SU-DHL-6 (cell line): Measurements from ENCODE around the gene CLEC16A.

Source experiments
- H2AFZ ChIP-seq: fragments of 200-600 bp; sonication (generic); 2 replicates; pipeline ENCODE4 v1.6.1; 2014; ENCODE audit warnings: low read depth, mild to moderate bottlenecking, moderate library complexity, mixed read lengths, antibody characterized with exemption, low read length; ENCODE audit not compliant: severe bottlenecking
- H3F3A ChIP-seq: fragments of 200-600 bp; shearing (Covaris generic); 2 replicates; pipeline ENCODE4 v1.6.0; 2016; ENCODE audit warnings: antibody characterized with exemption, mild to moderate bottlenecking; ENCODE audit not compliant: insufficient read depth
- H3K27ac ChIP-seq: fragments of 200-600 bp; sonication (generic); 2 replicates; pipeline ENCODE4 v1.5.1; 2016; ENCODE audit warnings: low read depth, mild to moderate bottlenecking, low read length, moderate library complexity, mixed read lengths
- H3K27me3 ChIP-seq: fragments of 200-600 bp; sonication (generic), shearing (Covaris generic); 2 replicates; pipeline ENCODE4 v1.6.0; 2014; ENCODE audit warnings: mild to moderate bottlenecking, low read length
- H3K36me3 ChIP-seq: fragments of 200-600 bp; sonication (generic); 2 replicates; pipeline ENCODE4 v1.6.1; 2014; ENCODE audit warnings: mild to moderate bottlenecking, low read length, mixed read lengths
- H3K4me2 ChIP-seq: fragments of 300-600, 200-600 bp; shearing (Covaris generic), sonication (generic); 2 replicates; pipeline ENCODE4 v1.6.0; 2014; ENCODE audit warnings: low read length, low read depth, mild to moderate bottlenecking; ENCODE audit not compliant: poor library complexity, severe bottlenecking
- H3K4me3 ChIP-seq: fragments of 200-600 bp; sonication (generic); 2 replicates; pipeline ENCODE4 v1.5.1; 2014; ENCODE audit warnings: antibody characterized with exemption, low read length, mild to moderate bottlenecking, mixed read lengths; ENCODE audit not compliant: insufficient read depth, poor library complexity, severe bottlenecking
- H3K79me2 ChIP-seq: fragments of 200-600 bp; sonication (generic); 2 replicates; pipeline ENCODE4 v1.6.1; 2014; ENCODE audit warnings: mild to moderate bottlenecking, low read length, moderate library complexity; ENCODE audit not compliant: insufficient read depth
- H3K9ac ChIP-seq: fragments of 200-600 bp; sonication (generic); 2 replicates; pipeline ENCODE4 v1.7.0; 2014; ENCODE audit warnings: mild to moderate bottlenecking, low read length
- H3K9me2 ChIP-seq: fragments of 200-600 bp; sonication (generic); replicated peaks from 2 replicates; pipeline ENCODE4 v1.6.1; 2014; ENCODE audit warnings: low read length; ENCODE audit not compliant: insufficient read depth
- H3K9me3 ChIP-seq: fragments of 200-600 bp; sonication (generic); 2 replicates; pipeline ENCODE4 v1.6.1; 2014; ENCODE audit warnings: low read length, mixed read lengths; ENCODE audit not compliant: insufficient read depth
- H4K20me1 ChIP-seq: fragments of 200-600 bp; sonication (generic); 2 replicates; pipeline ENCODE4 v1.6.1; 2014; ENCODE audit warnings: low read depth, mild to moderate bottlenecking, antibody characterized with exemption, low read length, moderate library complexity, mixed read lengths
- CTCF ChIP-seq: fragments of 200-600 bp; sonication (generic); IDR thresholded peaks from one replicate; pipeline ENCODE4 v1.5.1; 2017; ENCODE audit warnings: antibody characterized with exemption, mild to moderate bottlenecking, low read length, moderate library complexity; ENCODE audit not compliant: insufficient read depth, poor library complexity, severe bottlenecking
- EZH2phosphoT487 ChIP-seq: fragments of 200-600 bp; sonication (generic), shearing (Covaris generic); conservative IDR thresholded peaks from 2 replicates; pipeline ENCODE4 v1.6.1; 2018; ENCODE audit warnings: mild to moderate bottlenecking, antibody characterized with exemption, low read length, moderate library complexity, mixed read lengths

Gene CLEC16A

GRCh38 chr16:10999300-10999699 lies 54.9 kb downstream of the CLEC16A start:
- H3K79me2 ChIP-seq: no peaks in the 10 kb centered on the region
- no peak overlapping the region for H3K27ac ChIP-seq
- H4K20me1 ChIP-seq: no peaks in the 10 kb centered on the region
- no peak overlapping the region for H2AFZ ChIP-seq
- H3K9me3 ChIP-seq: no peaks in the 10 kb centered on the region
- no peak overlapping the region for H3K4me3 ChIP-seq
- H3K36me3 ChIP-seq: no peaks in the 10 kb centered on the region
- H3K27me3 ChIP-seq: no peaks in the 10 kb centered on the region
- H3K4me2 ChIP-seq: no peak overlapping the region
- TF ChIP-seq EZH2phosphoT487 (no peak), CTCF (no peak)
- no peaks in the 10 kb centered on the region for H3K9me2 ChIP-seq
- H3K9ac ChIP-seq: no peak overlapping the region
- no peaks in the 10 kb centered on the region for H3F3A ChIP-seq

GRCh38 chr16:11001611-11002010 lies 57.2 kb downstream of the CLEC16A start:
- TF ChIP-seq EZH2phosphoT487 (no peak), CTCF (no peak)

GRCh38 chr16:11003141-11003540 lies 58.8 kb downstream of the CLEC16A start:
- Histone ChIP-seq H3K36me3 (no peaks in the 10 kb centered on the region), H3K9me3 (no peaks in the 10 kb centered on the region), H3K9me2 (no peaks in the 10 kb centered on the region), H3K79me2 (no peaks in the 10 kb centered on the region), H3K27ac (no peak overlapping the region), H3K27me3 (no peaks in the 10 kb centered on the region), H2AFZ (no peak overlapping the region), H3K9ac (no peak overlapping the region), H3F3A (no peaks in the 10 kb centered on the region), H4K20me1 (no peaks in the 10 kb centered on the region), H3K4me2 (no peak overlapping the region), H3K4me3 (no peak overlapping the region)
- TF ChIP-seq CTCF (no peak), EZH2phosphoT487 (no peak)

More at GRCh38 chr16:11001611-11002010, 57.2 kb downstream of the CLEC16A start:
- H3K79me2 ChIP-seq: no peaks in the 10 kb centered on the region
- no peaks in the 10 kb centered on the region for H3F3A ChIP-seq
- H3K9me3 ChIP-seq: no peaks in the 10 kb centered on the region
- H2AFZ ChIP-seq: no peak overlapping the region
- no peak overlapping the region for H3K9ac ChIP-seq
- no peak overlapping the region for H3K27ac ChIP-seq
- H3K4me2 ChIP-seq: no peak overlapping the region
- H3K27me3 ChIP-seq: no peaks in the 10 kb centered on the region
- no peaks in the 10 kb centered on the region for H4K20me1 ChIP-seq
- no peak overlapping the region for H3K4me3 ChIP-seq
- no peaks in the 10 kb centered on the region for H3K36me3 ChIP-seq
- H3K9me2 ChIP-seq: no peaks in the 10 kb centered on the region

GRCh38 chr16:11004351-11004750 lies 60.0 kb downstream of the CLEC16A start:
- no peaks in the 10 kb centered on the region for H3K27me3 ChIP-seq

More at GRCh38 chr16:11004351-11004750, 60.0 kb downstream of the CLEC16A start:
- no peak overlapping the region for H3K27ac ChIP-seq
- no peaks in the 10 kb centered on the region for H3K36me3 ChIP-seq
- H4K20me1 ChIP-seq: no peaks in the 10 kb centered on the region
- no peak overlapping the region for H2AFZ ChIP-seq
- no peaks in the 10 kb centered on the region for H3K79me2 ChIP-seq
- no peaks in the 10 kb centered on the region for H3K9me2 ChIP-seq
- no peak overlapping the region for H3K4me2 ChIP-seq
- H3K9me3 ChIP-seq: no peaks in the 10 kb centered on the region
- no peaks in the 10 kb centered on the region for H3F3A ChIP-seq
- H3K4me3 ChIP-seq: no peak overlapping the region
- H3K9ac ChIP-seq: no peak overlapping the region
- TF ChIP-seq CTCF (no peak), EZH2phosphoT487 (no peak)
